Glomerular endothelial cell (primary cell): Measurements from ENCODE around the gene DENND4B. TPM values are rescaled to one million over a fixed set of nuclear protein-coding genes. Genes with fewer than 3 reads are reported as not detected.

Experiments used
- DNase-seq: peaks from one replicate; pipeline ENCODE4 v3.0.0-alpha.2; 2011; ENCODE audit warnings: low read depth, low spot score; ENCODE audit errors: extremely low read depth
- total RNA-seq: library from RNA; depleted of rRNA; stranded (reverse); fragments of >200 nt; gene quantifications from 2 replicates; pipeline ENCODE4 v1.2.3, GENCODE V29; 2015

The DENND4B gene
- total RNA-seq, 1 donor from 2014 or later, result 43.7 TPM

GRCh38 chr1:153945795-153946621 is 510 bp downstream of the DENND4B start:
- DNase-seq, result no peak

- DNase-seq, result no peak
Observed at GRCh38 chr1:153945131-153945794, 1.3 kb downstream of the DENND4B start.

GRCh38 chr1:153944827-153945117 is 1.7 kb downstream of the DENND4B start:
- DNase-seq, result no peak

GRCh38 chr1:153944005-153944826 is 2.3 kb downstream of the DENND4B start:
- no peak for DNase-seq

- no peak for DNase-seq
Observed at GRCh38 chr1:153942766-153943549, 3.6 kb downstream of the DENND4B start.

GRCh38 chr1:153941826-153942725 is 4.4 kb downstream of the DENND4B start:
- DNase-seq, result no peak

GRCh38 chr1:153940756-153941155 is 5.8 kb downstream of the DENND4B start:
- DNase-seq, result no peak

GRCh38 chr1:153939476-153939875 is 7.0 kb downstream of the DENND4B start:
- DNase-seq, result no peak

- DNase-seq, result no peak
Observed at GRCh38 chr1:153938996-153939395, 7.5 kb downstream of the DENND4B start.

GRCh38 chr1:153937331-153937730 is 9.2 kb downstream of the DENND4B start:
- no peak for DNase-seq

- no peak for DNase-seq
Observed at GRCh38 chr1:153936011-153936802, 10.3 kb downstream of the DENND4B start.

- DNase-seq, result no peak
Observed at GRCh38 chr1:153934746-153935145, 11.8 kb downstream of the DENND4B start.

- no peak for DNase-seq
Observed at GRCh38 chr1:153933955-153934354, 12.6 kb downstream of the DENND4B start.

GRCh38 chr1:153933430-153933829 is 13.1 kb downstream of the DENND4B start:
- no peak for DNase-seq

- DNase-seq, result no peak
Observed at GRCh38 chr1:153932156-153933131, 14.1 kb downstream of the DENND4B start.

GRCh38 chr1:153929981-153930948 is 16.3 kb downstream of the DENND4B start:
- no peak for DNase-seq

GRCh38 chr1:153929426-153929825 is 17.1 kb downstream of the DENND4B start:
- DNase-seq, result no peak
